ENCODE measurements around the gene FIGNL2. TPM values are rescaled to one million over a fixed set of nuclear protein-coding genes. Genes with fewer than 3 reads are reported as not detected.
A peak's percentile ranks its signal among the peaks of the same experiment; 100 is the strongest.

The FIGNL2 gene
- total RNA-seq, 4 donors from 2014 or later = not detected

- Histone ChIP-seq H3K27me3 (peaks cover under 1% of the 10 kb centered on the region), H3K4me3 (no peak overlapping the region), H3K36me3 (no peaks in the 10 kb centered on the region), H3K9me3 (no peaks in the 10 kb centered on the region), H3K4me1 (peaks cover 1 to 17% (median 10%) of the 10 kb centered on the region in 4 donors), H3K27ac (no peak overlapping the region)
- TF ChIP-seq POLR2AphosphoS5 (IDR thresholded peaks at IDR 0.05) (no peak), EP300 (IDR thresholded peaks at IDR 0.05; ENCODE audit: low read depth) (no peak), CTCF (IDR thresholded peaks at IDR 0.05) (no peak), POLR2A (IDR thresholded peaks at IDR 0.05) (no peak)
- in situ Hi-C loops (cut with MboI; ENCODE audit: low pct_ligation_motif_present in 1 of 4, low pct_unique_long_range_greater_than_20kb in 1 of 4, low sequenced_read_pairs in 3 of 4) (loop anchor here in 2 of 4 donors (10.0 kb wide), 2 partner anchors 390 to 400 kb away; partner anchors contain the start of gene SLC4A8 (in 1 of the 2)), intact Hi-C loops (cut with DNase I; ENCODE audit: low total_unique reads) (no loop called here)
- 58 to 74% methylated on average over 2 to 5 of the region's 5 CpGs for WGBS, 2 donors (ENCODE audit: low coverage in 1 of 2)
- no peak for DNase-seq
These were observed 23.3 kb downstream of the FIGNL2 start for GRCh38 chr12:51825216-51825615.

GRCh38 chr12:51823875-51824565 lies 24.5 kb downstream of the FIGNL2 start:
- Histone ChIP-seq H3K4me3 (no peak overlapping the region), H3K9me3 (no peaks in the 10 kb centered on the region), H3K4me1 (peaks cover 4 to 22% (median 11%) of the 10 kb centered on the region in 4 donors), H3K36me3 (no peaks in the 10 kb centered on the region), H3K27me3 (peaks cover 4% of the 10 kb centered on the region), H3K27ac (no peak overlapping the region)
- 0 to 19% methylated on average over 1 to 6 of the region's 6 CpGs for WGBS, 2 donors (ENCODE audit: low coverage in 1 of 2)
- peak; percentile 8 to 46 (median 43) for TF ChIP-seq CTCF (IDR thresholded peaks at IDR 0.05)
- TF ChIP-seq POLR2AphosphoS5 (IDR thresholded peaks at IDR 0.05) = no peak
- DNase-seq = peak; percentile 34
- intact Hi-C loops (cut with DNase I; ENCODE audit: low total_unique reads) = no loop called here
- in situ Hi-C loops (cut with MboI; ENCODE audit: low pct_ligation_motif_present in 1 of 4, low pct_unique_long_range_greater_than_20kb in 1 of 4, low sequenced_read_pairs in 3 of 4) = loop anchor here in 2 of 4 donors (10.0 to 25.0 kb wide), 3 partner anchors 287 to 399 kb away; partner anchors contain the start of gene SLC4A8 (in 1 of the 2)

- 86 to 100% methylated on average over 2 to 4 of the region's 4 CpGs for WGBS, 2 donors (ENCODE audit: low coverage in 1 of 2)
- no peak overlapping the region for H3K27ac ChIP-seq
- H3K36me3 ChIP-seq = no peaks in the 10 kb centered on the region
- no peak overlapping the region for H3K4me3 ChIP-seq
- intact Hi-C loops (cut with DNase I; ENCODE audit: low total_unique reads) (no loop called here), in situ Hi-C loops (cut with MboI; ENCODE audit: low pct_ligation_motif_present in 1 of 4, low pct_unique_long_range_greater_than_20kb in 1 of 4, low sequenced_read_pairs in 3 of 4) (loop anchor here in 2 of 4 donors (10.0 to 25.0 kb wide), 3 partner anchors 286 to 398 kb away; partner anchors contain the start of gene SLC4A8 (in 1 of the 2))
- no peak for DNase-seq
- peaks cover 4 to 18% (median 8%) of the 10 kb centered on the region in 4 donors for H3K4me1 ChIP-seq
- peaks cover 4% of the 10 kb centered on the region for H3K27me3 ChIP-seq
- TF ChIP-seq POLR2AphosphoS5 (IDR thresholded peaks at IDR 0.05) (no peak), CTCF (IDR thresholded peaks at IDR 0.05) (no peak), EP300 (IDR thresholded peaks at IDR 0.05; ENCODE audit: low read depth) (no peak), POLR2A (IDR thresholded peaks at IDR 0.05) (no peak)
- H3K9me3 ChIP-seq = no peaks in the 10 kb centered on the region
These were observed 25.6 kb downstream of the FIGNL2 start for GRCh38 chr12:51822956-51823355.

GRCh38 chr12:51822261-51822616 lies 26.3 kb downstream of the FIGNL2 start:
- no peak for DNase-seq
- WGBS, 2 donors (ENCODE audit: low coverage in 1 of 2) = 93% methylated on average over 16 of the region's 16 CpGs; no CpG with 5 or more reads in 1 of the 2 donors
- Histone ChIP-seq H3K36me3 (no peaks in the 10 kb centered on the region), H3K9me3 (no peaks in the 10 kb centered on the region), H3K4me3 (no peak overlapping the region), H3K27ac (no peak overlapping the region), H3K27me3 (peaks cover 4% of the 10 kb centered on the region), H3K4me1 (peaks cover under 1 to 11% (median 4%) of the 10 kb centered on the region in 4 donors)
- no peak for TF ChIP-seq CTCF (IDR thresholded peaks at IDR 0.05)
- TF ChIP-seq POLR2A (IDR thresholded peaks at IDR 0.05) = no peak
- TF ChIP-seq POLR2AphosphoS5 (IDR thresholded peaks at IDR 0.05) = no peak
- TF ChIP-seq EP300 (IDR thresholded peaks at IDR 0.05; ENCODE audit: low read depth) = no peak
- intact Hi-C loops (cut with DNase I; ENCODE audit: low total_unique reads) = no loop called here
- in situ Hi-C loops (cut with MboI; ENCODE audit: low pct_ligation_motif_present in 1 of 4, low pct_unique_long_range_greater_than_20kb in 1 of 4, low sequenced_read_pairs in 3 of 4) = loop anchor here in 2 of 4 donors (10.0 to 25.0 kb wide), 3 partner anchors 285 to 397 kb away; partner anchors contain the start of gene SLC4A8 (in 1 of the 2)
